Ascending aorta (tissue), 2 donors: ENCODE results near the gene PDE9A. TPM values are rescaled to one million over a fixed set of nuclear protein-coding genes. Genes with fewer than 3 reads are reported as not detected.

Source experiments
- DNase-seq, 2 donors: peaks; one replicate each; pipeline ENCODE4 v3.0.0-alpha.2; 2019; ENCODE audit warnings: low spot score in 2 of 2
- H3K27ac ChIP-seq, 2 donors: fragments of 200-600 bp; sonication (generic); one replicate each; pipeline ENCODE4 v1.5.1; 2016 to 2017; ENCODE audit warnings: mild to moderate bottlenecking in 1 of 2
- H3K27me3 ChIP-seq: fragments of 200-600 bp; sonication (generic); one replicate; pipeline ENCODE4 v1.5.1; 2017
- H3K36me3 ChIP-seq, 2 donors: fragments of 200-600 bp; sonication (generic); one replicate each; pipeline ENCODE4 v1.5.1; 2016
- H3K4me1 ChIP-seq, 2 donors: fragments of 200-600 bp; sonication (generic); one replicate each; pipeline ENCODE4 v1.5.1; 2016 to 2017; ENCODE audit warnings: mild to moderate bottlenecking in 1 of 2
- H3K4me3 ChIP-seq, 2 donors: fragments of 200-600 bp; sonication (generic); one replicate each; pipeline ENCODE4 v1.5.1; 2016 to 2017; ENCODE audit warnings: mild to moderate bottlenecking in 1 of 2
- H3K9me3 ChIP-seq, 2 donors: fragments of 200-600 bp; sonication (generic); one replicate each; pipeline ENCODE4 v1.5.1; 2016
- CTCF ChIP-seq, 3 experiments: fragments of 200-600 bp in 2 of 3; fragments of 450-650 bp in 1 of 3; sonication (generic) in 2 of 3; IDR thresholded peaks; one replicate each; pipeline ENCODE4 v1.5.1; 2016 to 2019; ENCODE audit warnings: antibody characterized with exemption in 3 of 3, mild to moderate bottlenecking in 1 of 3, moderate library complexity in 1 of 3
- intact Hi-C: fragments of 100-400 bp; cut with DNase I; formaldehyde crosslinking; loops from one replicate; pipeline ENCODE4 v1.15.1; 2023
- total RNA-seq: library from RNA; depleted of rRNA; stranded (reverse); fragments of >200 nt; gene quantifications from one replicate; pipeline ENCODE4 v1.1.0, GENCODE V29; 2016

PDE9A gene
- total RNA-seq, 1 donor from 2014 or later = 2.2 TPM

DNA sequence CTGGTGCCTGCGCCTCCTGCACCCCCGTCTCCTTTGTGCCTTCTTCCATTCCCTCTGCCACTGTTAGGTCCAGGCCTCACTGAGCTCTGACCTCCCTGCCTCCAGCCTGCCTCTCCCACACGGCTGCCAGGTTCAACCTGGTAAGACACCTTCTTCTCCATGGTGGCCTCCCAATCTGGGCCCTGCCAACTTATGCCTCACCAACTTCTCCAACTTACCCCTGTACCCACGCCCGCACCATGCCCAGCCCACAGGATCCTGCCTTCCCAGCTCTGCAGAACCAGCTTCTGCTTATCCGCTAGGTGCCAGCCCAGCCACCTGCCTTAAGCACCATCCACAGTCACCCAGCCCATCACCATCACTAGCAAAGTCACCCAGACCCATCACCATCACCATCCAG, 37.2 kb downstream of the PDE9A start:
- DNase-seq = no peak

DNA sequence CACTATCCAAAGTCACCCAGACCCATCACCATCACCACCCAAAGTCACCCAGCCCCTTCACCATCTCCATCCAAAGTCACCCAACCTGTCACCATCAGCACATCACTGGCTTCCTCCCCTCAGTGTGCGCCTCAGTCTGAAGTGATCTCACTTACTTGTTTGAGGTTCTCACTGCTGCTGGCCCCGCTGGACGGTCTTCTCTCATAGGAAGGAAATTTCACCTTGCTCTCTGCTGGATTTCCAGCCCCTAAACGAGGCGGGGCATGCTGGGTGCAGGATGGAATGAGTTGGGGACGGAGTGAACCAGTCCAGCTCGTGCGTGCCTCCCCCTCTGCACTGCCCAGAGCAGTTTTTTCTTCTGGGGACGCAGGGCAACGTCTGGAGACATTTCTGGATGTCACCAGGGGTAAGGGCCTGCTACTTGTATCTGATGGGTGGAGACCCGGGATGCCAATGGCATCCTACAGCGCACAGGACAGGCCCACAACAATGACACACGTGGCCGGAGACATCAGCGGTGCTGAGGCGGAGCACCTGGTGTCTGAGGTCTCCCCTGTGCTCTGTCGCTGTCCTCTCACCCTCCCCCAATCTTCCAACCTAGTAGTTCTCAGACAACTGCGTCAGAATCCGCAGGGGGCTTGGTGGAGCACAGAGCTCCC, 38.6 kb downstream of the PDE9A start:
- H3K4me1 ChIP-seq = no peaks in the 10 kb centered on the region
- no peak overlapping the region for H3K4me3 ChIP-seq
- intact Hi-C loops = no loop called here
- H3K27me3 ChIP-seq = no peaks in the 10 kb centered on the region
- TF ChIP-seq CTCF (IDR thresholded peaks at IDR 0.05) = no peak
- no peaks in the 10 kb centered on the region for H3K36me3 ChIP-seq
- DNase-seq = no peak
- no peaks in the 10 kb centered on the region for H3K9me3 ChIP-seq
- no peak overlapping the region for H3K27ac ChIP-seq

More for the DNA sequence above, 37.2 kb downstream of the PDE9A start:
- no peaks in the 10 kb centered on the region for H3K36me3 ChIP-seq
- H3K27ac ChIP-seq = no peak overlapping the region
- intact Hi-C loops = no loop called here
- no peaks in the 10 kb centered on the region for H3K4me1 ChIP-seq
- no peaks in the 10 kb centered on the region for H3K27me3 ChIP-seq
- H3K4me3 ChIP-seq = no peak overlapping the region
- no peak for TF ChIP-seq CTCF (IDR thresholded peaks at IDR 0.05)
- no peaks in the 10 kb centered on the region for H3K9me3 ChIP-seq

- H3K36me3 ChIP-seq = no peaks in the 10 kb centered on the region
Observed at GRCh38 chr21:42692688-42693087, 39.3 kb downstream of the PDE9A start.

DNA sequence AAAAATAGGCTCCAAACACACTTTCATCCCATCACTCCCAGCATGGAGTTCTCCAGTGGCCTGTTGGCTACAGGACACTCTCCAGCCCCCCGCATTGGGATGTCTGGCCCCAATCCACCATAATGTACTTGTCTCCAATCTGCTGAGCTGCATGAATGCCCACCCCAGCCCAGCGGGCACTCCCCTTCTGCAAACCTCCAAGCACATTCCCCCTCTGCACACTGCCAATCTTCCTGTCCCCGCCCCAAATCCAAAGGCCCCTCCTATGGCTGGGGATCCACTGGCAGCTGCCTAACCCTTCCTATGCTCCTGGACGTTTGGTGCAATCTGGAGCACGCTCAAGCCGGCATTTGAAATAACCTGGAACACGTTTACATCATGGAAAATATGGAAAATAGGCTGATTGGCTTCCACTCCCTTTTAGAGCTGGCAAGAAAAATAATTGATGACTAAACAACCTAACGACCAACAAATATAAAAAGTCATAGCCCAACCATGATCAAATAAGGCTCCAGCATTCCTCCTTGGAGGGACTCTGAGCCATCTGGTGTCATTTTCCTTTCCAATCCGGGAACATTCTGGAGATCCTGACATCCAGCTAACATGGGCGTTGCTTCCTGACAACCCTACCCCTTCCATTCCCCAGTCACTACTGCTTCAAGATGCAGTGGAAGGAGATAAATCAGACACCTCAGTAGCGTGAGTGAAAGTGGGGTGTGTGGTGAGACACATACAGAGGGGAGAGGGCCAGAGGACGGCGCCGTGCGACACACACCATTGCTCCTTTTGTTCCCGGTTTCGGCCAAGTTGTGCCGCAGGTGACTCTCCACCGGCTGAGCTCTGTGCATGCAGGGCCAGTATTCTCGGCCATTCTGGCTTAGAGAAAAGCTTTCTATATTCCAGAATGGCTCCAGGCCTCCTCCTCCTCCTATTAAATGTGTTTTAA, 41.6 kb downstream of the PDE9A start:
- H3K27me3 ChIP-seq = no peaks in the 10 kb centered on the region
- no peak overlapping the region for H3K4me3 ChIP-seq
- DNase-seq = no peak
- no peaks in the 10 kb centered on the region for H3K4me1 ChIP-seq
- intact Hi-C loops = no loop called here
- no peaks in the 10 kb centered on the region for H3K9me3 ChIP-seq
- H3K36me3 ChIP-seq = no peaks in the 10 kb centered on the region
- H3K27ac ChIP-seq = no peak overlapping the region
- TF ChIP-seq CTCF (IDR thresholded peaks at IDR 0.05) = no peak

More at GRCh38 chr21:42692688-42693087, 39.3 kb downstream of the PDE9A start:
- no peak overlapping the region for H3K27ac ChIP-seq
- intact Hi-C loops = no loop called here
- H3K4me1 ChIP-seq = no peaks in the 10 kb centered on the region
- no peak for DNase-seq
- TF ChIP-seq CTCF (IDR thresholded peaks at IDR 0.05) = no peak
- no peaks in the 10 kb centered on the region for H3K9me3 ChIP-seq
- H3K4me3 ChIP-seq = no peak overlapping the region
- H3K27me3 ChIP-seq = no peaks in the 10 kb centered on the region

GRCh38 chr21:42695697-42696380, 42.4 kb downstream of the PDE9A start:
- intact Hi-C loops = no loop called here
- Histone ChIP-seq H3K27me3 (no peaks in the 10 kb centered on the region), H3K4me3 (no peak overlapping the region), H3K36me3 (no peaks in the 10 kb centered on the region), H3K4me1 (no peaks in the 10 kb centered on the region), H3K9me3 (no peaks in the 10 kb centered on the region), H3K27ac (no peak overlapping the region)
- DNase-seq = no peak
- TF ChIP-seq CTCF (IDR thresholded peaks at IDR 0.05) = no peak
